AG09309 (cell line): ENCODE results near the gene RAPH1.
"Not testable (repeated sequence)": the region's sequence is repeated elsewhere in the genome, so short reads cannot be mapped to it uniquely, and the experiment has no call there.

ENCODE experiments used
- DNase-seq: peaks from one replicate; pipeline ENCODE4 v3.0.0-alpha.2; 2010; ENCODE audit warnings: low read depth
- H3K4me3 ChIP-seq: 2 replicates; pipeline ENCODE4 v1.5.1; 2011; ENCODE audit warnings: mild to moderate bottlenecking, low read depth, low read length, moderate library complexity; ENCODE audit not compliant: control insufficient read depth
- TF ChIP-seq, protein P1 (sequence below): IDR thresholded peaks from 2 replicates; pipeline ENCODE4 v1.5.1; 2011; ENCODE audit warnings: mild to moderate bottlenecking, low read depth, low read length, inconsistent platforms; ENCODE audit not compliant: insufficient read depth, control insufficient read depth; ENCODE audit errors: missing control alignments

RAPH1 gene

DNA sequence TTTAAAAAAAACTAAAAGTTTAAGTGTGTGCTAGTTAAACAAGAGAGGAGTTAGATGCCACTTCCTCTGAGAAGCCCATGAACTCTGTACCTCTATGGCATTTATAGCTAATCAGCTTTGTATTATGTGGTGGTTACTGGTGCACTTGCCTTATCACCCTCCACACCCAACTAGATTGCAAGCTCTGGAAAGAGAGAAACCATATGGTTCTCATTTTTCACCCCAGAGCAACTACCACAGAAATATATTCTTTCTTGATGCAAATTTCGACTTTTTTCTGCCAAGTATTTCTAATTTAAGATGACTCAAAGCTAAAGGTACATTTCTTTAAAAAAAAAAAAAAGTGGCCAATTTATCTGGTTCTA, 24.2 kb downstream of the RAPH1 start:
- H3K4me3 ChIP-seq: no peak overlapping the region
- TF ChIP-seq, protein P1, sequence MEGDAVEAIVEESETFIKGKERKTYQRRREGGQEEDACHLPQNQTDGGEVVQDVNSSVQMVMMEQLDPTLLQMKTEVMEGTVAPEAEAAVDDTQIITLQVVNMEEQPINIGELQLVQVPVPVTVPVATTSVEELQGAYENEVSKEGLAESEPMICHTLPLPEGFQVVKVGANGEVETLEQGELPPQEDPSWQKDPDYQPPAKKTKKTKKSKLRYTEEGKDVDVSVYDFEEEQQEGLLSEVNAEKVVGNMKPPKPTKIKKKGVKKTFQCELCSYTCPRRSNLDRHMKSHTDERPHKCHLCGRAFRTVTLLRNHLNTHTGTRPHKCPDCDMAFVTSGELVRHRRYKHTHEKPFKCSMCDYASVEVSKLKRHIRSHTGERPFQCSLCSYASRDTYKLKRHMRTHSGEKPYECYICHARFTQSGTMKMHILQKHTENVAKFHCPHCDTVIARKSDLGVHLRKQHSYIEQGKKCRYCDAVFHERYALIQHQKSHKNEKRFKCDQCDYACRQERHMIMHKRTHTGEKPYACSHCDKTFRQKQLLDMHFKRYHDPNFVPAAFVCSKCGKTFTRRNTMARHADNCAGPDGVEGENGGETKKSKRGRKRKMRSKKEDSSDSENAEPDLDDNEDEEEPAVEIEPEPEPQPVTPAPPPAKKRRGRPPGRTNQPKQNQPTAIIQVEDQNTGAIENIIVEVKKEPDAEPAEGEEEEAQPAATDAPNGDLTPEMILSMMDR: no peak
- DNase-seq: no peak

DNA sequence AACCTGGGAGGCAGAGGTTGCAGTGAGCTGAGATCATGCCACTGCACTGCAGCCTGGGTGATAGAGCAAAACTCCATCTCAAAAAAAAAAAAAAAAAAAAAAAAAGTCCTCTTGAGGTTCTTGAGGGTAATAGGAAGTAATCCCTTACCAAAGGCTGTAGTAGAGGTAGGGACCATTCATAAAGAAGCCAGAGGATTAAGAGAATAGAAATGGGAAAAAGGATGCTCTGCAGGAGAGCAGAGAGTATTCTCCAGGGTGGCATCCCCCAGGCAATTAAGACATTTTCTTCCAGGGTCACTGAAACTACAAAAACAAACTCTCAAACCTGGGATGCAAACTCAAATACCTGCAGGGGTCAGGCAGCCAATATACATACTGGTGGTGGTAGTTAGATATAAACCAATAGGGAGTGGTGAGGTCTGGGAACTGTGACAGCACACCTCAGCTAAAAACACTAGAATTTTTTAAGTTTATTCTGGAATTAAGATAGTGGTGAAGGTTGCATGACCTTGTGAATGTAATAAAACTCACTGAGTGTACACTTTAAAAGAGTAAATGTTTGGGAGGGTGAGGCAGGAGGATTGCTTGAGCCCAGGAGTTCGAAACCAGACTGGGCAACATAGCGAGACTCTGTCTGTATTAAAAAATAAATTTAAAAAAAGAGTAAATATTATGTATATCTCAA, 24.7 kb downstream of the RAPH1 start:
- no peak for DNase-seq
- TF ChIP-seq, protein P1: no peak
- H3K4me3 ChIP-seq: no peak overlapping the region

DNA sequence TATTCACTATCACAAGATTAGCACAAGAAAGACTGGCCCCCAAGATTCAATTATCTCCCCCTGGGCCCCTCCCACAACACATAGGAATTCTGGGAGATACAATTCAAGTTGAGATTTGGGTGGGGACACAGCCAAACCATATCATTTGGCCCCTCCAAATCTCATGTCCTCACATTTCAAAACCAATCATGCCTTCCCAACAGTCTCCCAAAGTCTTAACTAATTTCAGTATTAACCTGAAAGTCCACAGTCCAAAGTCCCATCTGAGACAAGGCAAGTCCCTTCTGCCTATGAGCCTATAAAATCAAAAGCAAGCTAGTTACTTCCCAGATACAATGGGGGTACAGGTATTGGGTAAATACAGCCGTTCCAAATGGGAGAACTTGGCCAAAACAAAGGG, 31.6 kb downstream of the RAPH1 start:
- not testable (repeated sequence) for H3K4me3 ChIP-seq, DNase-seq

DNA sequence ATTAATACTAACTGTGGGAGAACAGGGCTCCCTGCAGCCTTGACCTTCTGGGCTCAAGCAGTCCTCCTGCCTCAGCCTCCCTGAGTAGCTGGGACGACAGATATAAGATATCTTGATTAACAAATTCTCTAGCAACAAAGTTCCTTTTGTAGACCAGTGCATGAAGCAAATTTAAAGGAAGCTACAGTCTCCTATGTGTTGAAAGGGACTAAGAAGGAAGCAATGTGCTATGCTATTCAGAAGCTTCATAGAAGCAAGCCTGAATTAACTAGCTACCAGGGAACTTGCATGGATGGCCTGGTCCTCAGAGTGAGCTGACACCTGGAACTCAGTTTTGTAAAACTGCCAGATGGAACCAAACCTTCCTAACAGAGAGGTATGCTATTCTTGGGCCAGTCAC, 33.2 kb downstream of the RAPH1 start:
- no peak overlapping the region for H3K4me3 ChIP-seq
- TF ChIP-seq, protein P1: no peak
- DNase-seq: no peak

DNA sequence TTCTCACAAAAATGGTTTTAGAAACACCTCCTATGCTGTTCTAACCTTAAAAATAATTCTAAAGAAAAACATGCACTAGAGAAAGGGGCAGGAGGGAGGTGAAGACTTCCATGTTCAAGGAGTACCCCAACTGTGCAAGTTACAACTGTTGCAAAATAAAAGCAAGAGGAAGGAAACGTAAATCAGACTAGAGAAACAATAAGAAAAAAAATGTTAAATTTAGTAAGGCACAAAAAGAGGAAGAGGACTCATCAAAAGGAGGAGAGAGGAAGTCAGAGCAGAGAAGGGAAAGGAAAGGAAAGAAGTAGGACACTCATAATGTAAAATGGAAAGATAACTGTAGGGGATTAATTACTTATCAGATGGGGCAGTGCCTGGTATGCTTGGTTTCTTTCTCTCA, 34.1 kb downstream of the RAPH1 start:
- TF ChIP-seq, protein P1: no peak
- DNase-seq: no peak
- no peak overlapping the region for H3K4me3 ChIP-seq

DNA sequence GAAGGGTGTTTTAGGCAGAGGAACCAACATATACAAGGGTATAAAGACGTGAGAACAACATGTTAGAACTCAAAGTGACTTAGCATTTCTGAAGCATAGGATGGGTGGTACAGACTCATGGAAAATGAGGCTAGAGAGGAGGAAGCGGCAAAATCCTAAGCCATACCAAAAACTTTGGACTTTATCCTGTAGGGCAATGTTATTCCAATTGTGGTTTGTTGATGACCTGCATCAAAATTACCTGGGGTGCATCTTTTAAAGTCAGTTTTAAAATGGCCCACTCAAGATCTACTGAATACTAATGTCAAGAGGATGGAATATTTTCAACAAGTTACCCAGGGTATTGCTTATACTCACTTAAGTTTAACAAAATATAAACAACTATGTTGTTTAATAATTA, 34.8 kb downstream of the RAPH1 start:
- TF ChIP-seq, protein P1: no peak
- H3K4me3 ChIP-seq: no peak overlapping the region
- no peak for DNase-seq

DNA sequence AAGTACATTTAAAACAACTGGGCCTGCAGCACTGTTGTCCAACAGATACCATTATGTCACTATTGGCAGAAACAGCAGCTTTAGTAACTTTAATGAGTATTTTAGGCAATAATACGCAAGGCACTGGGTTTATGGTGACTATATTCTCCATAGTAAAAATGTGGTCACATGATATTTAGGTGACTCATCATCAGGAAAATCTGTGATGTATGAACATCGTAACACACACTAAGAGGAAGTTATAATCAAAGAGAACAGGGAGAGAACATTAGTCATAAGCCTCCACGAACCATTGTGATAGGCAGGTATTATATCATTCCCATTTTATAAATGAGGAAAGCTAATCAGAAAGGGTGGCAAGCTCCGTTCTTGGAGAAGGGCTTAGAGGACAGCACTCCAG, 36.9 kb downstream of the RAPH1 start:
- peak; percentile 50 for DNase-seq
- no peak overlapping the region for H3K4me3 ChIP-seq
- TF ChIP-seq, protein P1: no peak
